GM19238 (cell line): ENCODE measurements around the gene KCNQ1OT1.

Source experiments
- DNase-seq: peaks from one replicate; pipeline ENCODE4 v3.0.0; 2011; ENCODE audit warnings: low spot score; ENCODE audit not compliant: insufficient read length

The KCNQ1OT1 gene

DNA sequence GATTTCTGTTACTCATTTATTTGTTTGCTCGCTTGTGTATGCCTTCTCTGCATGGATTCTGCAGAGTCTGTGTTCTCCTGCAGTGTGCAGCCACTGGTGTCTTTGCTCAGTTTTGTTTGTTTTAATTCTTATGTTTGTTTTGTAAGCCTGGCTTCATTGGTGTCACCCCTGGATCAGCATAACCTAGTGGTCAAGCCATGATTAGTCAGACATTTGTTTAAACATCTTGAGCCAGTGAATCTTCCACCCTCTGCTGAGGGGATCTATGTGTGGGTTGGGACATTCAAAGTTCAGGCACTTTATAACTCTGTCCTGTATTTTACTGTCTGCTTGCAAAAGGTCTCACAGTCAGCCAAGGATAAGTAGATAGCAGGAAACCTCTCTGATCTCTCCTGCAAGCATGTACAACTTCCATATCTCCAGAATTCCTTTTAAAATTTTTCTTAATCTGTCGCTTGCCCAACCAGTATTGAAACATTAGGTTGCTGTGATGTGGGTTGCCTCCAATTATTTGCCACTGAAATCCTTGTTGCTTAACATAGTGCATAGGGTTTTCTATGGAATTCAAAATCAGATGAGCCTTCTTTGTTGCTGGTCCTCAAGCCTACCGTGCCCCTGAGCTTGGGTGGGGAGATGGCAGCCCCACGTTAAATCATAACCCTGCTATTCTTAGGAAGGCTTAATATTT is 86.8 kb downstream of the KCNQ1OT1 start:
- DNase-seq, result no peak

DNA sequence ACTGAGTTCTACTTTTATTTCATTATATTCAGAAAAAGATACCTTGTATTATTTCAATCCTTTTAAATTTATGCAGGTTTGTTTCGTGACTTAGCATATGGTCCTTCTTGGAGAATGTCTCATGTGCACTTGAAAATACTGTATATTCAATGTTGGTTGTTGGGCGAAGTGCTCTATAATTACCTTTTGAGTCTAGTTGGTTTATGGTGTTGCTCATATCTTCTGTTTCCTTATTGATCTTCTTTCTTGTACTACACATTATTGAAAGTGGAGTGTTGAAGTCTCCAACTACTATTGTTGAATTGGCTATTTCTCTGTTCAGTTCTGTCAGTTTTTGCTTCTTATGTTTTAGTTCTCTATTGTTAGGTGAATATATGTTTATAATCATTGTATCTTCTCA is 90.4 kb downstream of the KCNQ1OT1 start:
- DNase-seq, result no peak

DNA sequence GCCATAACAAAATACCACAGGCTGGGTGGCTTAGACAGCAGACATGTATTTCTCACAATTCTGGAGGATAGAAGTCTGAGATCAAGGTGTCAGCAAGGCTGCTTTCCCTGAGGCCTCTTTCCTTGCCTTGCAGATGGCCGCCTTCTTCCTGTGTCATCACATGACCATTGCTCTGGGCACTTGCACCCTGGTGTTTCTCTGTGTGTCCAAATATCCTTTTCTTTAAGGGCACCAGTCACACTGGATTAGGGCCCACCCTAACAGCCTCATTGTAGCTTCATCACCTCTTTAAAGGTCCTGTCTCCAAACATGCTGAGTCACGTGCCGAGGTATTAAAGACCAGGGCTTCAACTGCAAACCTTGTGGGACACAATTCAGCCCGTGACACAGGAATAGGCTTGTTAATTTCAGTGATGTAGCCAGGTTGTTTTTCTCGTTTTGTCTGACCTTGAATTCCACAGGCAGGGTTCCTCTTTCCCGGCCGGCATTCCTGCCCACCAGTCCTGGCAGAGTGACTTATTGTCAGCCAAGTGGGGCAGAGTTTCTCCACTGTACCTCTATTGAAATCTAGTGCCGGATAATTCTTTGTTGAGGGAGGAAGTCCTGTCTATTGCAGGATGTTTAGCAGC is 100.1 kb downstream of the KCNQ1OT1 start:
- no peak for DNase-seq

DNA sequence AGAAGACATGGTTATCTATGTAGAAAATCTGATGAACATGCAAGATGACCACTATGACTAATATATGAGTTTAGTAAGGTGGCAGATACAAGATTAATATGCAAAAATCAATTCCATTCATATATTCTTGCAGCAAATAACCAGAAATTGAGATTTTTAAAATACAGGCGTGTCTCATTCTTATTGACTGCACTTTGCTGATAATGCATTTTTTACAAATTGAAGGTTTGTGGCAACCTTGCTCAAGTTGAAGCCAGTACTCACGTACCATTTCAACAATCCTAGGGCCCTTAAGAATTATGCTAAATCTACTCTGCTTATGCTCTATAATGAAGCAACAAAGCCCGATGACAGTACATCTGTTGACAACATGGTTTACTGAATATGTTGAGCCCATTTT is 104.6 kb downstream of the KCNQ1OT1 start:
- no peak for DNase-seq

DNA sequence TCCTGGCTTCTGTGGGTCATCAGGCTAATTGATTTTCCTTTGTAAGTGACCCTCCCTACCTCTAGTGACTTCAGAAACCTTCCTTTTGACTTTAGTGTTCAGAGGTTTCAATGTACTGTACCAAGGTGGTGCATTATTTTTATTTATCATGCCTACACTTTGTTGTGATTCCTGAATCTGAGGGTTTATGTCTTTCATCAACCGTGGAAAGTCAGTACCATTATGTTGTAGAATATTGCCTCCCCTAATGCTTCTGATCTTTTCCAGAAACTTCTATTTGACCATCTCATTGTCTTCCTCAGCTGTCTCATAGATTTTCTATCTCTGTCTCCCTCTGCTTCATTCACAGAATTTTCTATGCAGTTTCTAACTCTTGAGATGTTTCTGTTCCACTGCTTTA is 105.5 kb downstream of the KCNQ1OT1 start:
- no peak for DNase-seq

DNA sequence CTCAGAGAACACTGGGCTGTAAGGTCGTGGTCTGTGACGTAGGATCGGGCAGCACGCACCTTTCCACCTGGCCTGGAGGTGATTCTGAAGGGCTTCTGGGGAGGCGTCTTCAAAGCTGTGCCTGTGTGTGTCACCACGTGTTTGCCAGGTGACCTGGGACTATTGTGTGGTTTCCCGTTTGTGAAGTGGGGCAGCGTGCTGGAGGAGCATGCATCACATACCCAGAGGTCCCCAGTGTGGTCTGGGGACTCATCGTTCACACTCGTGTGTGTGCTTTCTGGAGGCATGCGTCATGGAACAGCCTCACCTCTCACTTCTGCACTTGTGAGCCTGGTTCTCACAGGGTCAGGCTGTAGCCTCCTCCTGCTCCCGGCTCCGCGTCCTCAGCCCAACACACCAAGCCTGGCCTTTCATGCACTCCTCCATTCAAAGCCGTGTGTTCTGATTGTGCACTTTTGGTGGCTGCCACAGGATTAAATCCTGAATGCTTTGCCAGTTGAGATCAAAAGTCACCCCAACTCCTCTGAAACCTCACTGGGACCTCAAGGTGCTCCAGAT is 106.3 kb downstream of the KCNQ1OT1 start:
- DNase-seq, result no peak

DNA sequence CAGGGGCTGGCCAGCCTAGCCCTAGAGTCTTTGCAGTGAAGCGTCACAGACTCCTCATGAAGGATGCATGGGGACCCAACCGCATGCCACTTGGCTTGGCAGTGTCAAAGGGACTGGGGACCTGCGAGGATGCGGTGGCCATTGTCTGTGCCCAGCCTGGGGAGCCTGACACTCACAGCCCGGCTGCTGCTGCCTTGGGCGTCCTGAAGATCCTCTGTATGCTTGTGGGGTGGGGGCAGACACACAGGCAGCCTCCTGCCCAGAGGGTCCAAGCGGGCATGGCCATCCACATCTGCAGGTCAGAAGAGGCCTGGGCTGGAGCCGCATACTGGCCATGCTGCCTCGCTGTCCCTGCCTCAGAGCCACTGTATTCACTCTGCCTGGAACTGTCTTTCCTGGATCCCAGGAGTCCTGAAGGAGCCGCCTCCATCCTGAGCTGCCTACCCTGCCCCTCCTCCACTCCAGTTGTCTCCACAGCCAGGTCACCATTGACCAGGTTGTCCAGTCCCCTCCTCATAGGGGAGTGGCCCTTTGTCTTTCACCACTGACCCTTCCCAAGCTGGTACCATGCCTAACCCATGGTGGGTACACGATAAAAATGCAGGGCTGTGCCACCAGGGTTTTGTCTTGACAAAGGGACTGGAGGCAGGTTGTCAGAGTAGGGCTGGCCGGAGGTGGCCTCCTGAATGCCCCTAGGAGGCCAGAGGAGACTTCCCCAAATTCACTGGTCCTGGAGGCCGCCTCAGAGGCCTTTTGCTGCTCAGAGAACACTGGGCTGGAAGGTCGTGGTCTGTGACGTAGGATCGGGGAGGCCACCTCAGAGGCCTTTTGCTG is 107.0 kb downstream of the KCNQ1OT1 start:
- DNase-seq, result no peak

DNA sequence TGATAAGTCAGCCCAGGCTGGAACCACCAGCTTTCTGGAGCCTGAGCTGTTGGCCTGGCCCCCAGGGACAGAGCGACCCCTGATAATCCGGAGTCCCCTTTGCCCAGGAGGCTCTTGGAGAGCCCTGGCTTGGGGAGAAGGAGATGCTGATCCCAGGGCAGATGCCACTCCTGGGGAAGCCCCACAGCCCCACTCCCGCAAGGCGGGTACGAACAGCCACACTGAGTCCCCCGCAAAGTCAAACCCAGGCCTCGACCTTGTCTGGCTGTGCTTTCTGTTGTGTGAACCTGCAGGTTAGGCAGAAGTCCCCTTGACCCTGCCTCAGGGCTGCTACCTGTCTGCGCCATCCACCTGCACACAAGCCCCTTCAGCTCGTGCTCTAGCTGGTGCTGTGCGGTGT is 108.0 kb downstream of the KCNQ1OT1 start:
- DNase-seq, result no peak

DNA sequence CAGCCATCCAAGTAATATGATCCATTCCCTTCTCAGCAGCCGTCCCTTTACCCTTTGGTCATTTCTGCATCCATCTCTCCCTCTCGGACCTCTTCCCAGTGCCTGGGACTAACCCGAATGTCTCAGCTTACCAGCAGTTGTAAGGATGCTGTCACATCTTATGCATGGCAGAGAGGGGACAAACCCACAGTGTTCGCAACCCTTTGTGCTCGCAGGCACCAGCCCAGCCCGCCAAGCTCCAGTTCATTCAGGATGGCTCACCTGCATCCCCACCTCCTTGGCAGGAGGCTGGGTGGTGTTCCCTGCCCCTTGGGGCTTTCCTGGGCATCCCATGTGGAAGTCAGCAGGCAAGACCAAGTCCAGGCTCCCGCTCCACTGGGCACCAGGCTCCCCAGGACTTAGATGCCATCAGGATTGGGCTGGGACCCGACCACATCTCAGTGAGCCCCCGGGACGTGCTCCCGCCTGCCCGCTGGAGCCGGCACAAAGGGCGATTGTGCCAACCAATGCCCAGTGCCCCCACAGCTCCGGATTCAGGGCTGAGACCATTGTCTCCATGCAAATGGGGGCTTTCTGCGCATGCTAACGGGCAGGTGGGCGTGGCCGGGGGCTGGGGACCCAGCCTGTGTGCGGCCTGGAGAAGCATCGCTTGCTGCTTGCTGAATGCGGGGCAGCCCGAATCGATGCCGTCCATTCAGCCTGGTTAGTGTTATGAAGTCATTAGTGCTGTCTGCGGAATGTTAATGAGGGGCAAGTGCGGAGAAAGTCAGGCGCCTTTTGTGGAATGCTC is 108.6 kb downstream of the KCNQ1OT1 start:
- no peak for DNase-seq

DNA sequence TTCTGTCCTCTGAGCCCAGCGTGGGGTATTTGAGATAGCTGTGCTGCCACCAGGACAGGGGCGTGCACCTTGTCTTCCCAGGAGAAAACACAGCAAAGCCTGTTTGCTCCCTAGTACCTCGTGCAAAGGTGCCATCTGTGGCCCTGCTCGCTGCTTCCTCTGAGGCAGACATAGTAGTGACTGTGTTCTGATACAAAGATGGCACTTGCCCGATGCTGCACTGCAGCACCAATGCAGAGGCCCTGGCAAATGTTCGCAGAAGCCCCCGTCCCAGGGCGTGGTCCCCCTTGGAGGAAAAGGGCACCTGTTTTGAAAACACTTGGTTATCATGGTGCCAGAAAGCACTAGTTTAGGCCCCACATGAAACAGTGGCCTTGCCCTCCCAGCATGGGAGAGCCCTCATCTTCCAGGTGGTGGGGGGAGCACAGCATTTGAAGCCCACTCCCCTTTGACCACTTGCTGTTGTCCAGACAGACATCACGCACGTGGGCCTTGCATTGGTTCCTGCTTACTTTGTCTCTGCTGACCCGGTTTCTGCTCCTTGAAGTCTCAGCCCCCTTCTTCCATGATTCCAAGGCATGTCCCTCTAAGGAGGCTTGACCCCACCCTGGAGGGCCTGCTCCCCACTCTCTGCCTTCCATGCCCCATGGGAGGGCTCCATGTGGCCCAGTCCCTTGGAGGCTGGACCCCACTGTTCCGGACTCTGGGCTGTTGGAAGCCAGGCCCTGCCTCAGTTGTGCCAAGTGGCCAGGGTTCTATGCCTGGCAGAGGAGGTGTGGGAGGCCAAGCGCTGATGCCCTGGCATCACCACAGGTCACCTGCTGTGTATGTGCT is 109.4 kb downstream of the KCNQ1OT1 start:
- DNase-seq, result no peak

DNA sequence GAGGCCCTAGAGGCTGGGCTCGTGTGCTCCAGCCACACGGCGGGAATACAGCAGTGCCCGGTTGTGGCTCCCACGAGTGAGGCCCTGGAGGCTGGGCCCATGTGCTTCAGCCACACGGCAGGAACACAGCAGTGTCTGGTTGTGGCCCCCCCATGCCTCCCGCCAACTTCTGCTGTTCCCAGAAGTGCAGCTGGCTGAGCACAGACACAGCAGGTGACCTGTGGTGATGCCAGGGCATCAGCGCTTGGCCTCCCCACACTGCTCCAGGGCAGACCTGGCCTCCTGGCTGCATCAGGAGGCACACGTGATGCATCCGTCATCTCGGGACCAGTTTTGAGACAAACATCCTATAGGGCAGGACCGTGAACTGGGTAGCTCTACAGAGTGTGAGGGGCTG is 110.3 kb downstream of the KCNQ1OT1 start:
- DNase-seq, result no peak

DNA sequence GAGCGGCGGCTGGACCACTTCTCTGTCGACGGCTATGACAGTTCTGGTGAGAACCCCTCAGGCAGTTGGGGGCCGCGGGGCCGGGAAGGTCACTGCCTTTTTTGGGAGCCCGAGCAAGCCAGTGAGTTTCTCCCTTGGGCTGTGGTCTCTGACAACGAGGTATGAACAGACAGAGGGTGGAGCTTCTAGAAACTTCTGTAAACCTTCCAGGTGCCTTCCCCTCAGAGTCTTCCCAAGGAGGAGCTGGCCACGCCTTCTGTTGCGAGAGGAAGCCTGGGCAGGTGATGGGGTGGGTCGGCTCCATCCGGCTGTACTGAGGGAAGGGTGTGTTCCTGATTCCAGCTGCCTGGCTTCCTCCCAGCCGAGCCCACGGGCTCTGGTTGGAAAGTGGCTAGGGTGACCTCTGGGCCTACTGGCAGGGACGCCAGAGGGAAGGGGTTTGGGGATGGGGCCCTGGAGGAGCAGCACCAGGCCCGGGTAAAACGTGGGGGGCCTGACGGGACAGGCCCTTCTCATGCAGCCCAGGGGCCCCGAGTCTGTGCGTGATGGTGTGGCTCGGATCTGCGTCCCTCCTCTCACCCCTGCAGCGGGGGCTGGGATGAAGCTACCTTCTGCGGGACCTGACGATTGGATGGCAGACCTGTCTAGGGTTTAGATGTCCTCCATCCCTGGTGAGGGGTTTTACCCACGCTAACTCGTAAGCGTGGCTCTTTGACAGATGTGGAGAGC is 110.8 kb downstream of the KCNQ1OT1 start:
- no peak for DNase-seq

DNA sequence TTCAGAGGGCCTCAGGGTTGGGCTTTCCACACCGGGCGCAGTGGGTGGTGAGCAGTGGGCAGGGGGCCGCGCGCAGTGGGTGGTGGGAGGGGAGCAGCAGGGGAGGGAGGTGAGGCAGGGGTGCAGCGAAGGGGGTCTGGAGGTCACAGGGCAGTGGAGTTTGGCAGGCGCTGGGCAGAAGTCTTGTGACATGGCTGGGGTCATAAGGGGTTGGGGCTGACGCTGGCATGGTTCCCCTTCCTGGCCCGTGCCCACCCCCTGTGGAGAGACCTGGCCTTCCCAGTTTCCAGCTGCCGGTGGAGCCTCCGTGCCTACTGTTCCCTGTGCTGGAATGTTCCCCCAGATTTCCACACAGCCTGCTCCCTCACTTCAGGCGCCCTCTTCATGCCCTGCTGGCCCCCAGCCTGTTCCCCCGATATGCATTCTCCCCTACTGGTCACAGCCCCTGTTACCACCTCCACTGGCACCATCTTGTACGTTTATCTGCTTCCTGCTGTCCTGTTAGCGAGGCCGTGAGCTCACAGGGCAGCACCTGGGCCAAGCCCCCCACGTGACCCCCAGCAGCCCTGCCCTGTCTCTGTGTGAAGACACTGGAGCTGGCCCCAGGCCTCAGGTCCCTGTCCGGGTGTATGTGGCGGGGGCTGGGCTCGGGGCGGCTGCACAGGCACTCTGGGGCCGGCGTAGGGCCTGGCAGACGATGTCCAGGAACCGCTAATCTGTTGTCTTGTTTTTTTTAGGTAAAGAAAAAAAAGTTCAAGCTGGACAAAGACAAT is 111.6 kb downstream of the KCNQ1OT1 start:
- no peak for DNase-seq

DNA sequence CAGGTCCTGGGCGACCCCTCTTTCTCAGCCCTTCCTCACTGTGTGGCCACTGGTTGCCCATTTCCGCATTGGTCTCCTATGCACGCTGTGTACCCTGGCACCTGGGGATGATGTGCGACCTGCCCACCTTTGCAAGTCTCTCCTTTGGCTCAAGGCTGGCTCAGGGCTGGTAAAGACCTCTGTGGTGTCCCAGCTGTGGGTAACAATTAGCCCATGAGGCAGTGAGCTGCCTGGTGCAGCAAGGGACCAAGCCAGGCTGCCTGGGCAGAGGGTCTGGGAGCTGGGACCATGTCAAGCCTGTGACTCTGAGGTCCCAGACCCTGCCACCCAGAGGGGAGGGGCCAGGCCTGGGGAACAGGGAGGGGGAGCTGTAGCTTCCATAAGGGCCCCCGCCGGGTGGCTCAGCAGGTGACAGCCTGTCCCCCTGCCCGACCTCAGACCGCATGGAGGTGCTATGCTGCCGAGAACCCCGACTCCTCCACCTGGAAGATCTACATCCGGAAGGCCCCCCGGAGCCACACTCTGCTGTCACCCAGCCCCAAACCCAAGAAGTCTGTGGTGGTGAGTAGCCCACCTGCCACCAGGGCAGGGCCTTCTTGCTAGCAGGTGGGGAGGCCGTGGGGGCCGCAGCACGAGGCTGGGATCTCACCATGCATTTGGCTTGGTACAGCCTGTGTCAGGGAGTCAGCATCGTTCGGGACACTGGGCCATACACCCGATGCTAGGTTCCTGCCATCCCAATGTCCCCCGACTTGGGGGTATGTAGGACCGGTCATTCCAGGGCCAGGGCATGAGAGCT is 112.5 kb downstream of the KCNQ1OT1 start:
- no peak for DNase-seq

DNA sequence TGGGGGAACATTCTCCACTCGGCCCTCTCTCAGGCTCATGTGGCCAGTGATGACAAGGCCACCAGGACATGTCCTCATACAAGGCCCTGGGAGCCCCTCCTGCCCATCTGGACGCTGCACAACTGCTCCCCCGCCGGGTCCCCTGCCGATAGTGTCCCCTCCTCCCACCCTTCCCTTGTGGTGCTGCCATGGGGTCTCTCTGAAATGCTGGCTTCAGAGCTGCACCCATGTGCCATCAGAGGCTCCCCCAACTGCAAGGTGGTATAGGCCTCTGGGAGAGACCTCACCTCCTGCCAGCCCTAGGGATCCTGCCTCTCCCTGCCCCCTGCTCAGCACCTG is 113.0 kb downstream of the KCNQ1OT1 start:
- no peak for DNase-seq

DNA sequence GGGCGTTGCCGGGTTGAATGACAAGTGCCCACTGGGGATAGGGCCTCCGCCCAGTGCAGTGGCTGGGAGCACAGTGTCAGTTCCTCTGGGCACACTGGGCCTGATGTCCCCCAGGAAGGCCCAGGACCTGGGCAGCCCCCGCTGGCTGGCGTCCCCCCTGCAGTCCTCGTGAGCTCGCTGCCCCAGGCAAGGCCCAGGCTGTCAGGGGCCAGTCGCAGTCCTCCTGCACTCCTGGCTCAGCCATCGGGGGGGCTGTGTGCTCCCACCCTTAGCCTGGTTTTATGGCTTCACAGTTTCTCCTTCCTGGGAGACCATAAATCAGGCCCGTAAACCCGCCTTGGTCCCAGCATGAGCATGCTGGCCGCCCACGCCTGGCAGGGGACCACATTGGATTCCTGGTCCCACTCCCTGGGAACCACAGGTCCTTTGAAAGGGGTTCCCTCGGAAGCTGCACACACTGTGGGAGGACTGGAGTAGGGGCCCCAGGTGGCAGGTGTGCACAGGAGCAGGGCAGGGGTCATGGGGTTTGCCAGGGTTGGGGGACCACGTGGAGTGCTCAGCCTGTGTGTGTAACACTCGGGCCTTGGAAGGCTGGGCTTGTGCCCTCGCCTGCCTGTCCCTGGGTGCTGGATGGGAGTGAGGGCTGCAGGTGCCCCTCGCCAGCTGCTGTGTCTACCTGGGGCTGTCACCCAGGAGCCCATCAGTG is 113.6 kb downstream of the KCNQ1OT1 start:
- no peak for DNase-seq

DNA sequence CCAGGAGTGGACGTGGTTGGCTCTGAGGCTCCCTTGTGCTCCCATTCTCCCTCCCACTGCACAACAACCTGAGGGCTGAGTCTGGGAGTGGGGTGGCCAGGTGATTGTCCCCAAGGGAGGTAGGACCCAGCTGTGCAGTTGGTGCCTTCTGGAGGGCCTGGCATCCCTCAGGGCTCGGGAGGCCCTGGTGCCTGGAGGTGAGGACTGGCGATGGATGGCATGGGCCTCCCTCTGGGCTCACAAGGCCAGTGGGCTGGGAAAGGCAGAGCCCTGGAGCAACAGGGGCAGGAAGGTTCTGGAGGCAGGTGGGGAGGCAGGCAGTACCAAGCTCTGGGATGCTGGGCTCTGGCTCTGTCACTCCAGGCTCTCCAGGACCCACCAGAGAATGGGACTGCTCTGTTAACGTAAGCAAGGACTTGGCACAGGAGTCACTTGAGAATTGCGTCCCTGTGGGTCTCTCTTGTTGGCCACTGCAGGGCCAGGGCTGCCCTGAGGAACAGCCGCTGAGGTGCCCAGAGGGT is 114.2 kb downstream of the KCNQ1OT1 start:
- DNase-seq, result no peak
